ENCODE results near the gene SOX9. TPM values are rescaled to one million over a fixed set of nuclear protein-coding genes. Genes with fewer than 3 reads are reported as not detected.

Gene SOX9
- polyA plus RNA-seq, 2 donors: 3.7 to 11.4 TPM

DNA sequence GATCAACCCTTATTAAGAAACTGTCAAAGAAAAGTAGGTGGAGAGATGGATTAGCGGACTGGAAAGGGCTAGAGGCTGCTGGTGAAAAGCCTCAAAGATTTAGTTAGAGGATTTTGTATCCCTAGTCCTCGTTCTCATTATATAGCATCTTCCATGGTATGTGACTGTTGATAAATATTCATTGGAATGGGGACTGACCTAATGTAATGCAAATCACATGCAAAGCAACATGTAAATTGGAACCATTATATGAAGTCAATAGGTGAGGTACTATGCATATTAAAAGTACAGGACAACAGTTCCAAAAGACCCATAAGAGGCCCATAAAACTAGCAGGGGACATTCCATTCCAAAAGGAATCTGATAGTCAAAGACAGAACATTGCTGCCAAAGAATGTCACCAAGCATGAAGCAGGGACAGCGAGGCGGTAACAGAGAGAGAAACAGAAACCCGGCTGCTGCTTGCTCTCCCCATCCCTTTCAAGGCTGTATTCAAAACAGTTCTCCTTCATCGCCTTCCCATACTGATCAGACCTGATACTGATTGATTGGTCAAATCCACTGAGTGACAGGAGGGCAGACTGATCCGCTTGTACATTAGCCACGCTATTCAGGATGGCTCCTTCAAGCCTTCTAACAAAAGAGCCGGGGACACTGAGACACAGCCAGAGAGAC lies 44.5 kb downstream of the SOX9 start:
- Histone ChIP-seq H3K27ac (ENCODE audit: low read depth in 2 of 2, low read length in 1 of 2) (no peak overlapping the region), H3K4me3 (ENCODE audit: low read depth in 1 of 2, low read length in 2 of 2) (no peak overlapping the region), H3K9me3 (ENCODE audit: control insufficient read depth in 2 of 2, insufficient read depth in 1 of 2, low read depth in 1 of 2, low read length in 1 of 2) (no peaks in the 10 kb centered on the region), H3K4me1 (ENCODE audit: control insufficient read depth in 2 of 2, insufficient read depth in 2 of 2, low read length in 1 of 2) (no peaks in the 10 kb centered on the region), H3K27me3 (ENCODE audit: control insufficient read depth in 1 of 2, insufficient read depth in 2 of 2, low read length in 2 of 2) (no peaks in the 10 kb centered on the region), H3K36me3 (ENCODE audit: control insufficient read depth in 2 of 2, insufficient read depth in 2 of 2, low read length in 1 of 2) (no peaks in the 10 kb centered on the region)
- WGBS, 2 donors: 81 to 86% methylated on average over 9 of the region's 9 CpGs

DNA sequence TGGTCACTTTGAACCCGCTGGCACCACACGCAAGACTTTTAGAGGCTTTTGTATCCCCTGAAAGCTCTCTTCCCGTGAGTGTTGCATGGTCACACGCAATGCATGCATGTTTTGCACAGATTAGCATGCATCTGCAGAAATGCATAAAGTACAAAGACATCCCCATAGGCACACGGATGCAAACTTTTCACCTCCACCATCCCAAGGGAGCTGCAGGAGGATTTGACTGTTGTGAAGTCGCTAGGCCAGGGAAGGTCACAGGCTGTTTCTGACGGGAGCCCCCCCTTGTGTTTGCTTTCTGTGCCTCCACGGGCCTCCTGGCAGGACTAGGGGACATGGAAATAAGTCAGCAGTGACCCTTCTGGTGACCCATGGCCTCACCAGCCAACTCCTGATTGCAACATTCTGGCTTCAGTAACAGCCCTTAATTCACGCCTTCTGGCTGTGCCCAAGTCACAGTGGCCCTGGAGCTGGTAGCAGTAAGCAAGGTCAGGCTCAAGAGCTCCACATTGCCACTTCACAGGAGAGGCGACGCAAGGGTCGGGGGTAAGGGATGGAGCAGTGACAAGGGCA lies 45.1 kb downstream of the SOX9 start:
- Histone ChIP-seq H3K4me1 (ENCODE audit: control insufficient read depth in 2 of 2, insufficient read depth in 2 of 2, low read length in 1 of 2) (no peaks in the 10 kb centered on the region), H3K27ac (ENCODE audit: low read depth in 2 of 2, low read length in 1 of 2) (no peak overlapping the region), H3K4me3 (ENCODE audit: low read depth in 1 of 2, low read length in 2 of 2) (no peak overlapping the region), H3K36me3 (ENCODE audit: control insufficient read depth in 2 of 2, insufficient read depth in 2 of 2, low read length in 1 of 2) (no peaks in the 10 kb centered on the region), H3K9me3 (ENCODE audit: control insufficient read depth in 2 of 2, insufficient read depth in 1 of 2, low read depth in 1 of 2, low read length in 1 of 2) (no peaks in the 10 kb centered on the region), H3K27me3 (ENCODE audit: control insufficient read depth in 1 of 2, insufficient read depth in 2 of 2, low read length in 2 of 2) (no peaks in the 10 kb centered on the region)
- WGBS, 2 donors: 76% methylated on average over 12 of the region's 12 CpGs

DNA sequence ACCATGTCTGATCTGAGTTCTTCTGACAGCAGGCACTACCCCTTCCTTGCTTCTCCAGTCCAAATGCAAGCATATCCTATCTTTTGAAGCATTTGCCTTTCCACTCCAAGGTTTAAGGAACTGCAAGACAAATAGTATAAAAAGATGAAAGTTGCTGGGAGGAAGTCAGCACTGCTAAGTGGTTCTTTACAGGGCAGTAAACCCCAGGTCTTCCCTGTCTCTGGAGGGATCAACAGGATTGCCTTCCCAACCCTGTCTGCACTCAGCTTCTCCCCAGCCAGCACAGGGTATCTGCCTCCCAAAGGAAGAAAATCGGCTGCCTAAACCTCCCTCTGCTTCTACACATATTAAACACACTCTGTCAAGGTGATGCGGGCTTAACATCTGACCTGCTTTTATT lies 46.8 kb downstream of the SOX9 start:
- no peak overlapping the region for H3K4me3 ChIP-seq (ENCODE audit: low read depth in 1 of 2, low read length in 2 of 2)
- H3K27me3 ChIP-seq (ENCODE audit: control insufficient read depth in 1 of 2, insufficient read depth in 2 of 2, low read length in 2 of 2): no peaks in the 10 kb centered on the region
- H3K9me3 ChIP-seq (ENCODE audit: control insufficient read depth in 2 of 2, insufficient read depth in 1 of 2, low read depth in 1 of 2, low read length in 1 of 2): no peaks in the 10 kb centered on the region
- H3K27ac ChIP-seq (ENCODE audit: low read depth in 2 of 2, low read length in 1 of 2): no peak overlapping the region
- no peaks in the 10 kb centered on the region for H3K4me1 ChIP-seq (ENCODE audit: control insufficient read depth in 2 of 2, insufficient read depth in 2 of 2, low read length in 1 of 2)
- 86% methylated on average over 2 of the region's 2 CpGs for WGBS, 2 donors
- no peaks in the 10 kb centered on the region for H3K36me3 ChIP-seq (ENCODE audit: control insufficient read depth in 2 of 2, insufficient read depth in 2 of 2, low read length in 1 of 2)

GRCh38 chr17:72169823-72170222 lies 49.0 kb downstream of the SOX9 start:
- Histone ChIP-seq H3K4me3 (ENCODE audit: low read depth in 1 of 2, low read length in 2 of 2) (no peak overlapping the region), H3K9me3 (ENCODE audit: control insufficient read depth in 2 of 2, insufficient read depth in 1 of 2, low read depth in 1 of 2, low read length in 1 of 2) (no peaks in the 10 kb centered on the region), H3K4me1 (ENCODE audit: control insufficient read depth in 2 of 2, insufficient read depth in 2 of 2, low read length in 1 of 2) (no peaks in the 10 kb centered on the region), H3K36me3 (ENCODE audit: control insufficient read depth in 2 of 2, insufficient read depth in 2 of 2, low read length in 1 of 2) (no peaks in the 10 kb centered on the region), H3K27ac (ENCODE audit: low read depth in 2 of 2, low read length in 1 of 2) (no peak overlapping the region), H3K27me3 (ENCODE audit: control insufficient read depth in 1 of 2, insufficient read depth in 2 of 2, low read length in 2 of 2) (no peaks in the 10 kb centered on the region)
- 86 to 88% methylated on average over 4 of the region's 4 CpGs for WGBS, 2 donors

GRCh38 chr17:72171703-72172667 lies 51.2 kb downstream of the SOX9 start:
- H3K36me3 ChIP-seq (ENCODE audit: control insufficient read depth in 2 of 2, insufficient read depth in 2 of 2, low read length in 1 of 2): no peaks in the 10 kb centered on the region
- H3K4me1 ChIP-seq (ENCODE audit: control insufficient read depth in 2 of 2, insufficient read depth in 2 of 2, low read length in 1 of 2): no peaks in the 10 kb centered on the region
- no peaks in the 10 kb centered on the region for H3K9me3 ChIP-seq (ENCODE audit: control insufficient read depth in 2 of 2, insufficient read depth in 1 of 2, low read depth in 1 of 2, low read length in 1 of 2)
- 35 to 43% methylated on average over 7 of the region's 7 CpGs for WGBS, 2 donors
- no peak overlapping the region for H3K4me3 ChIP-seq (ENCODE audit: low read depth in 1 of 2, low read length in 2 of 2)
- H3K27ac ChIP-seq (ENCODE audit: low read depth in 2 of 2, low read length in 1 of 2): no peak overlapping the region
- H3K27me3 ChIP-seq (ENCODE audit: control insufficient read depth in 1 of 2, insufficient read depth in 2 of 2, low read length in 2 of 2): no peaks in the 10 kb centered on the region

- no peaks in the 10 kb centered on the region for H3K4me1 ChIP-seq (ENCODE audit: control insufficient read depth in 2 of 2, insufficient read depth in 2 of 2, low read length in 1 of 2)
- H3K36me3 ChIP-seq (ENCODE audit: control insufficient read depth in 2 of 2, insufficient read depth in 2 of 2, low read length in 1 of 2): no peaks in the 10 kb centered on the region
- 68 to 70% methylated on average over 9 of the region's 9 CpGs for WGBS, 2 donors
- no peak overlapping the region for H3K27ac ChIP-seq (ENCODE audit: low read depth in 2 of 2, low read length in 1 of 2)
- H3K4me3 ChIP-seq (ENCODE audit: low read depth in 1 of 2, low read length in 2 of 2): no peak overlapping the region
- no peaks in the 10 kb centered on the region for H3K9me3 ChIP-seq (ENCODE audit: control insufficient read depth in 2 of 2, insufficient read depth in 1 of 2, low read depth in 1 of 2, low read length in 1 of 2)
- no peaks in the 10 kb centered on the region for H3K27me3 ChIP-seq (ENCODE audit: control insufficient read depth in 1 of 2, insufficient read depth in 2 of 2, low read length in 2 of 2)
These were observed 52.8 kb downstream of the SOX9 start for GRCh38 chr17:72173499-72174116.

DNA sequence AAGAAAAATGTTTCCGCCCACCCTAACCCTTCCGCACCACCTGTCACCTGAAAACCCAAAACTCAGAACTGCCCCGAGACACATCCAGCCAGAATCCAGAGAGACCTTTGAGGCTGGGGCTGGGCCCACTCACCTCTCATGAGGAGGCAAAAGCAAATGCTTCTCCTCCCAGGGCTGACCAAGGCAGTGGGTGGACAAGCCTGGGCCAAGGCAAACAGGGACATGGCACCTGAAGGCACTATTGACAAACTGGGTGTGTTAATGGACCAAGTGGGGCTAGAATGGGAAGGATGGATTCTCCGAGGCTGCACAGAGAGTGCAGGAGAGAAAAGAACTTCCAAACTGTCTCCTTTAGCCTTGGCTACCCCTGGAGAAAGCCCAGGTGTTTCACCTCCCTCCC lies 54.4 kb downstream of the SOX9 start:
- Histone ChIP-seq H3K4me1 (ENCODE audit: control insufficient read depth in 2 of 2, insufficient read depth in 2 of 2, low read length in 1 of 2) (no peaks in the 10 kb centered on the region), H3K9me3 (ENCODE audit: control insufficient read depth in 2 of 2, insufficient read depth in 1 of 2, low read depth in 1 of 2, low read length in 1 of 2) (no peaks in the 10 kb centered on the region), H3K36me3 (ENCODE audit: control insufficient read depth in 2 of 2, insufficient read depth in 2 of 2, low read length in 1 of 2) (no peaks in the 10 kb centered on the region), H3K27me3 (ENCODE audit: control insufficient read depth in 1 of 2, insufficient read depth in 2 of 2, low read length in 2 of 2) (no peaks in the 10 kb centered on the region), H3K27ac (ENCODE audit: low read depth in 2 of 2, low read length in 1 of 2) (no peak overlapping the region), H3K4me3 (ENCODE audit: low read depth in 1 of 2, low read length in 2 of 2) (no peak overlapping the region)
- WGBS, 2 donors: 89 to 90% methylated on average over 4 of the region's 4 CpGs

Data from esophagus (tissue), 2 donors.